ENCODE results near the gene ODF2. TPM values are rescaled to one million over a fixed set of nuclear protein-coding genes. Genes with fewer than 3 reads are reported as not detected.
A peak's percentile ranks its signal among the peaks of the same experiment; 100 is the strongest.

ODF2 gene
- total and polyA plus RNA-seq, 2 donors (not counting 3 experiments of a cell fraction or from before 2014, with no cell fraction given), result 16.7 to 49.5 TPM

DNA sequence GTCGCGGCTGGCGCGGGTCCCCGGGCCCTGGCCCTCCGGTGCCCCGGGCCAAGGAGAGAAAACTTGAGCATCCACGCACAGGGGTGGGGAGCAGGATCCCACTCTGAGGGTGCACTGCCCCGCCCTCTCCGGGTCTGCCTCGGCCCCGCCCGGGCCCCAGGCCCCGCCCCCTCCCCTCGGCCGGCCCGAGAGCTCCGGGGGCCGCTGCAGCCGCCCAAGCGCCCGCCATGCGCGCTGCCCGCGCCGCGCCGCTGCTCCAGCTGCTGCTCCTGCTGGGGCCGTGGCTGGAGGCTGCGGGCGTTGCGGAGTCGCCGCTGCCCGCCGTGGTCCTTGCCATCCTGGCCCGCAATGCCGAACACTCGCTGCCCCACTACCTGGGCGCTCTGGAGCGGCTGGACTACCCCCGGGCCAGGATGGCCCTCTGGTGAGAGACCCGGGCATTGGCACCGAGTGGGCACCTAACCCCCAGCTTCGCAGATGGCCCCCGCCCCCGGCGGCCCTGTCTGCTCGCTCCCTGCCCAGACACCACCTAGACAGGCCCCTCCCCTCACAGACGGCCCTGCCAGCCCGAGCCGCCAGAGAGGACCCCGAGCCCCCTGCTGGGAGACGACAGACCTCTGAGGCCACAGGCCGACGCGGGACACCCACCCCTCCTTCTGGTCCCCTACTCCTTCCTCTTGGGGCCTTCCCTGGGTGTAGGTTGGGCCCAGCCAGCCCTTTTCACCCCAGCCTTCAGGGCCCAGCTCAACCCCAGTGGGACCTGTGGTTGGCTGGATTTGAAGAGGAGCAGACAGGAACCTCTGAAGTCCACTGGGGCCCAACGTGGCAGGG, 34.9 kb upstream of the ODF2 start, which contains the start of gene CERCAM:
TSS of gene CERCAM (plus strand) at position 207 of the 831 bp plus-strand sequence. CDS start at position 228, 21 bp downstream.
- Histone ChIP-seq H3K9ac (replicated peaks; ENCODE audit: extremely low read depth, insufficient read depth, low read length) (peak within 1 kb of the TSS; percentile 58), H3K27ac (ENCODE audit: insufficient read depth, low read depth, low read length) (peak within 1 kb of the TSS; percentile 13), H2AFZ (ENCODE audit: low read depth, low read length) (peak within 1 kb of the TSS; percentile 93), H3K9me3 (replicated peaks; ENCODE audit: control insufficient read depth, insufficient read depth, low read length) (no peaks in the 10 kb centered on the region), H3K4me2 (ENCODE audit: insufficient read depth, low read length) (peak within 1 kb of the TSS; percentile 87), H4K20me1 (replicated peaks; ENCODE audit: control insufficient read depth, extremely low read depth, insufficient read depth, low read length) (no peaks in the 10 kb centered on the region), H3K9me1 (replicated peaks; ENCODE audit: control insufficient read depth, extremely low read depth, insufficient read depth, low read length) (no peaks in the 10 kb centered on the region), H3K36me3 (ENCODE audit: control insufficient read depth in 2 of 2, extremely low read depth in 1 of 2, insufficient read depth in 2 of 2, low read length in 2 of 2) (no peaks in the 10 kb centered on the region), H3K27me3 (ENCODE audit: control insufficient read depth in 2 of 2, insufficient read depth in 2 of 2, low read length in 2 of 2) (peaks cover 3 to 7% of the 10 kb centered on the region in 2 experiments), H3K4me1 (ENCODE audit: control insufficient read depth, extremely low read depth, insufficient read depth, low read length) (peaks cover 13% of the 10 kb centered on the region), H3K4me3 (replicated peaks in 1 of 3; ENCODE audit: insufficient read depth in 1 of 3, low read depth in 1 of 3, low read length in 3 of 3) (peak within 1 kb of the TSS; percentile 53 to 65 (median 59)), H3K79me2 (ENCODE audit: control insufficient read depth, insufficient read depth, low read length) (no peaks in the 10 kb centered on the region)
- dilution Hi-C loops (cut with MboI; ENCODE audit: extremely low pct_ligation_motif_present, low sequenced_read_pairs) (no loop called here), intact Hi-C loops (cut with micrococcal nuclease) (loop anchor here (1.0 to 2.0 kb wide), 2 partner anchors 8 to 58 kb away; no protein-coding TSS in a partner anchor)
- ChIA-PET POLR2A (interaction anchor here (0.6 to 1.2 kb wide), 5 partner anchors 10 to 1572 kb away, joined by 3 to 4 read pairs (median 3); no protein-coding TSS in a partner anchor), CTCF (interaction anchor here (0.6 to 4.2 kb wide), 25 partner anchors 8 to 237 kb away, joined by 3 to 45 read pairs (median 5); partner anchors contain the start of genes GLE1, GOLGA2, SWI5 and URM1)
- TSS peak; percentile 32 for BruUV-seq (replicated peaks)
- DNase-seq (ENCODE audit: low read depth, low spot score), result peak; percentile 50
- FAIRE-seq, result no peak
- TF ChIP-seq POLR2A (IDR thresholded peaks at IDR 0.05; ENCODE audit: low read depth, low read length), result peak; percentile 56
- TF ChIP-seq EZH2 (IDR thresholded peaks at IDR 0.05; ENCODE audit: borderline replicate concordance, low read depth, low read length, severe bottlenecking), result no peak
- TF ChIP-seq, protein P1, sequence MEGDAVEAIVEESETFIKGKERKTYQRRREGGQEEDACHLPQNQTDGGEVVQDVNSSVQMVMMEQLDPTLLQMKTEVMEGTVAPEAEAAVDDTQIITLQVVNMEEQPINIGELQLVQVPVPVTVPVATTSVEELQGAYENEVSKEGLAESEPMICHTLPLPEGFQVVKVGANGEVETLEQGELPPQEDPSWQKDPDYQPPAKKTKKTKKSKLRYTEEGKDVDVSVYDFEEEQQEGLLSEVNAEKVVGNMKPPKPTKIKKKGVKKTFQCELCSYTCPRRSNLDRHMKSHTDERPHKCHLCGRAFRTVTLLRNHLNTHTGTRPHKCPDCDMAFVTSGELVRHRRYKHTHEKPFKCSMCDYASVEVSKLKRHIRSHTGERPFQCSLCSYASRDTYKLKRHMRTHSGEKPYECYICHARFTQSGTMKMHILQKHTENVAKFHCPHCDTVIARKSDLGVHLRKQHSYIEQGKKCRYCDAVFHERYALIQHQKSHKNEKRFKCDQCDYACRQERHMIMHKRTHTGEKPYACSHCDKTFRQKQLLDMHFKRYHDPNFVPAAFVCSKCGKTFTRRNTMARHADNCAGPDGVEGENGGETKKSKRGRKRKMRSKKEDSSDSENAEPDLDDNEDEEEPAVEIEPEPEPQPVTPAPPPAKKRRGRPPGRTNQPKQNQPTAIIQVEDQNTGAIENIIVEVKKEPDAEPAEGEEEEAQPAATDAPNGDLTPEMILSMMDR (IDR thresholded peaks at IDR 0.05; ENCODE audit: extremely low read depth in 1 of 2, insufficient read depth in 1 of 2, low read depth in 1 of 2, low read length in 2 of 2), result peak in 1 of 2 donors; percentile 19
